ENCODE results near the gene NEDD4L. TPM values are rescaled to one million over a fixed set of nuclear protein-coding genes. Genes with fewer than 3 reads are reported as not detected.

NEDD4L gene
- total and polyA plus RNA-seq, 4 donors = 10.2 to 20.3 (median 13.2) TPM

DNA sequence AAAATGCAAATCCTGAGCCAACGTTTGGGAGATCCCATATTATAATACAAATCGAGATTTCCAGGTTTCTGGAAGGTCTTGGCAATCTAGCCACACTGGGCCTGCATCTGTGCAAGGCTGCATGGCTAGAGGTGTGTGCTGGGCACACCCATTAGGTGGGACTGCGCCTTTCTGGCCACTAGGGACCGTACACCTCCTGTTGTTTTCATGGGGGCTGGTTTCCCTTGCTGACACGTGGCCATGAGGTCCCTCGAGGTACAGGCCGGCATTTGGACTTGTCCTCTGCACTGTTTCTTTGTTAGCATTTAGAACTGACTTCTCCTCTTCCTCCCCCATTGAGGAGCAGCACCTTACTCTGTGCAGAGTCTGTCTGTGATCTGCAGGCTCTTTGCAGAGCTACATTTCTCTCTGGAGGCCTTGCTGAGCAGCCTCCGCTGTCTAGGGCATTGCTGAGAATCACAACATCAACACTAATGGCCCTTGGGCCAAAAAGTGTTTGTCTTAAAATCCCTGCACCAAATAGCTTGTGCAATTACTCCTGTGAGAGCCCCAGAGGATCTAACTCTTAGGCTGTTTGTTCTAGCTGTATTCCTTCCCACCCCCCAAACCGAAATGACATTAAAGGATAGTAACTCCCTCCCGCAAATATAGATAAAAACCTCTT is 131.2 kb downstream of the NEDD4L start (continued):
- TF ChIP-seq RAD21 (IDR thresholded peaks at IDR 0.05) (no peak), GABPA (IDR thresholded peaks at IDR 0.05 in 1 of 2, conservative IDR thresholded peaks at IDR 0.05 in 1 of 2) (no peak), EGR1 (IDR thresholded peaks at IDR 0.05; ENCODE audit: low read depth in 2 of 2) (no peak), TAF1 (conservative IDR thresholded peaks at IDR 0.05) (no peak), SP1 (IDR thresholded peaks at IDR 0.05) (no peak), NR2F2 (IDR thresholded peaks at IDR 0.05) (no peak), YY1 (IDR thresholded peaks at IDR 0.05) (no peak), FOXA1 (IDR thresholded peaks at IDR 0.05) (no peak)

DNA sequence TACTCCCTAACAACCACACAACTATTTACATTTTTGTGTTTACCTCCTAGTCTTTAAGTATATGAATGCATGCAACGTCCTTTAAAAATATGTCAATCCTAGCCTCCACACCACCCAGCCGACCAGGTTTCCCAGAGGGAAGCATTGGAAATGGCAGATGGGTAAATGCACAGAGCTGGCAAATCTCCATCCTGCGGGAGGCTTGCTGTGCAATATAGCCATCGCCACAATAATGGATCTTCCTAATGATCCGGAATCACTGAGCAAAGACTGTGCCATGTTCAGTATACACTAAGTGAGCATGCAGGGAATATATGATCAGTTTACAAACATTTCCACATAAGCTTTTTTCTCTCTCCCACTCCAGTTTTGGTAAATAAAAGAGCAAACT is 131.8 kb downstream of the NEDD4L start:
- Histone ChIP-seq H3K9me3 (ENCODE audit: control insufficient read depth in 4 of 4, low read length in 3 of 4) (no peaks in the 10 kb centered on the region), H3K27me3 (ENCODE audit: control insufficient read depth in 4 of 4, insufficient read depth in 4 of 4, low read length in 3 of 4) (no peaks in the 10 kb centered on the region), H3K36me3 (ENCODE audit: control insufficient read depth in 4 of 4, insufficient read depth in 3 of 4, low read depth in 1 of 4, low read length in 3 of 4) (no peaks in the 10 kb centered on the region), H3K4me3 (ENCODE audit: low read depth in 1 of 3, low read length in 3 of 3) (no peak overlapping the region), H3K9ac (ENCODE audit: low read depth in 1 of 2, low read length in 2 of 2) (no peak overlapping the region), H3K4me1 (ENCODE audit: control insufficient read depth in 4 of 4, insufficient read depth in 4 of 4, low read length in 3 of 4) (peaks cover 2 to 12% (median 6%) of the 10 kb centered on the region in 4 donors), H3K27ac (ENCODE audit: low read depth in 1 of 2, low read length in 2 of 2) (no peak overlapping the region)
- WGBS = 90% methylated on average over 5 of the region's 5 CpGs
- TF ChIP-seq HNF4G (IDR thresholded peaks at IDR 0.05) (no peak), FOXA2 (IDR thresholded peaks at IDR 0.05) (no peak), RAD21 (IDR thresholded peaks at IDR 0.05) (no peak), FOXA1 (IDR thresholded peaks at IDR 0.05) (no peak), GABPA (IDR thresholded peaks at IDR 0.05 in 1 of 2, conservative IDR thresholded peaks at IDR 0.05 in 1 of 2) (no peak), HNF4A (conservative IDR thresholded peaks at IDR 0.05) (no peak), YY1 (IDR thresholded peaks at IDR 0.05) (no peak), EGR1 (IDR thresholded peaks at IDR 0.05; ENCODE audit: low read depth in 2 of 2) (no peak), TAF1 (conservative IDR thresholded peaks at IDR 0.05) (no peak), SP1 (IDR thresholded peaks at IDR 0.05) (no peak), JUND (IDR thresholded peaks at IDR 0.05) (no peak), RXRA (IDR thresholded peaks at IDR 0.05) (no peak)
- TF ChIP-seq, protein P1, sequence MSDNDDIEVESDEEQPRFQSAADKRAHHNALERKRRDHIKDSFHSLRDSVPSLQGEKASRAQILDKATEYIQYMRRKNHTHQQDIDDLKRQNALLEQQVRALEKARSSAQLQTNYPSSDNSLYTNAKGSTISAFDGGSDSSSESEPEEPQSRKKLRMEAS (IDR thresholded peaks at IDR 0.05) = no peak
- TF ChIP-seq, protein P2, sequence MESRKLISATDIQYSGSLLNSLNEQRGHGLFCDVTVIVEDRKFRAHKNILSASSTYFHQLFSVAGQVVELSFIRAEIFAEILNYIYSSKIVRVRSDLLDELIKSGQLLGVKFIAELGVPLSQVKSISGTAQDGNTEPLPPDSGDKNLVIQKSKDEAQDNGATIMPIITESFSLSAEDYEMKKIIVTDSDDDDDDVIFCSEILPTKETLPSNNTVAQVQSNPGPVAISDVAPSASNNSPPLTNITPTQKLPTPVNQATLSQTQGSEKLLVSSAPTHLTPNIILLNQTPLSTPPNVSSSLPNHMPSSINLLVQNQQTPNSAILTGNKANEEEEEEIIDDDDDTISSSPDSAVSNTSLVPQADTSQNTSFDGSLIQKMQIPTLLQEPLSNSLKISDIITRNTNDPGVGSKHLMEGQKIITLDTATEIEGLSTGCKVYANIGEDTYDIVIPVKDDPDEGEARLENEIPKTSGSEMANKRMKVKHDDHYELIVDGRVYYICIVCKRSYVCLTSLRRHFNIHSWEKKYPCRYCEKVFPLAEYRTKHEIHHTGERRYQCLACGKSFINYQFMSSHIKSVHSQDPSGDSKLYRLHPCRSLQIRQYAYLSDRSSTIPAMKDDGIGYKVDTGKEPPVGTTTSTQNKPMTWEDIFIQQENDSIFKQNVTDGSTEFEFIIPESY (IDR thresholded peaks at IDR 0.05) = no peak
- TF ChIP-seq, protein P3, sequence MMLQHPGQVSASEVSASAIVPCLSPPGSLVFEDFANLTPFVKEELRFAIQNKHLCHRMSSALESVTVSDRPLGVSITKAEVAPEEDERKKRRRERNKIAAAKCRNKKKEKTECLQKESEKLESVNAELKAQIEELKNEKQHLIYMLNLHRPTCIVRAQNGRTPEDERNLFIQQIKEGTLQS (IDR thresholded peaks at IDR 0.05) = no peak
- TF ChIP-seq, protein P4, sequence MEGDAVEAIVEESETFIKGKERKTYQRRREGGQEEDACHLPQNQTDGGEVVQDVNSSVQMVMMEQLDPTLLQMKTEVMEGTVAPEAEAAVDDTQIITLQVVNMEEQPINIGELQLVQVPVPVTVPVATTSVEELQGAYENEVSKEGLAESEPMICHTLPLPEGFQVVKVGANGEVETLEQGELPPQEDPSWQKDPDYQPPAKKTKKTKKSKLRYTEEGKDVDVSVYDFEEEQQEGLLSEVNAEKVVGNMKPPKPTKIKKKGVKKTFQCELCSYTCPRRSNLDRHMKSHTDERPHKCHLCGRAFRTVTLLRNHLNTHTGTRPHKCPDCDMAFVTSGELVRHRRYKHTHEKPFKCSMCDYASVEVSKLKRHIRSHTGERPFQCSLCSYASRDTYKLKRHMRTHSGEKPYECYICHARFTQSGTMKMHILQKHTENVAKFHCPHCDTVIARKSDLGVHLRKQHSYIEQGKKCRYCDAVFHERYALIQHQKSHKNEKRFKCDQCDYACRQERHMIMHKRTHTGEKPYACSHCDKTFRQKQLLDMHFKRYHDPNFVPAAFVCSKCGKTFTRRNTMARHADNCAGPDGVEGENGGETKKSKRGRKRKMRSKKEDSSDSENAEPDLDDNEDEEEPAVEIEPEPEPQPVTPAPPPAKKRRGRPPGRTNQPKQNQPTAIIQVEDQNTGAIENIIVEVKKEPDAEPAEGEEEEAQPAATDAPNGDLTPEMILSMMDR (IDR thresholded peaks at IDR 0.05; ENCODE audit: low read depth, low read length, missing input control) = no peak
- TF ChIP-seq, protein P5, sequence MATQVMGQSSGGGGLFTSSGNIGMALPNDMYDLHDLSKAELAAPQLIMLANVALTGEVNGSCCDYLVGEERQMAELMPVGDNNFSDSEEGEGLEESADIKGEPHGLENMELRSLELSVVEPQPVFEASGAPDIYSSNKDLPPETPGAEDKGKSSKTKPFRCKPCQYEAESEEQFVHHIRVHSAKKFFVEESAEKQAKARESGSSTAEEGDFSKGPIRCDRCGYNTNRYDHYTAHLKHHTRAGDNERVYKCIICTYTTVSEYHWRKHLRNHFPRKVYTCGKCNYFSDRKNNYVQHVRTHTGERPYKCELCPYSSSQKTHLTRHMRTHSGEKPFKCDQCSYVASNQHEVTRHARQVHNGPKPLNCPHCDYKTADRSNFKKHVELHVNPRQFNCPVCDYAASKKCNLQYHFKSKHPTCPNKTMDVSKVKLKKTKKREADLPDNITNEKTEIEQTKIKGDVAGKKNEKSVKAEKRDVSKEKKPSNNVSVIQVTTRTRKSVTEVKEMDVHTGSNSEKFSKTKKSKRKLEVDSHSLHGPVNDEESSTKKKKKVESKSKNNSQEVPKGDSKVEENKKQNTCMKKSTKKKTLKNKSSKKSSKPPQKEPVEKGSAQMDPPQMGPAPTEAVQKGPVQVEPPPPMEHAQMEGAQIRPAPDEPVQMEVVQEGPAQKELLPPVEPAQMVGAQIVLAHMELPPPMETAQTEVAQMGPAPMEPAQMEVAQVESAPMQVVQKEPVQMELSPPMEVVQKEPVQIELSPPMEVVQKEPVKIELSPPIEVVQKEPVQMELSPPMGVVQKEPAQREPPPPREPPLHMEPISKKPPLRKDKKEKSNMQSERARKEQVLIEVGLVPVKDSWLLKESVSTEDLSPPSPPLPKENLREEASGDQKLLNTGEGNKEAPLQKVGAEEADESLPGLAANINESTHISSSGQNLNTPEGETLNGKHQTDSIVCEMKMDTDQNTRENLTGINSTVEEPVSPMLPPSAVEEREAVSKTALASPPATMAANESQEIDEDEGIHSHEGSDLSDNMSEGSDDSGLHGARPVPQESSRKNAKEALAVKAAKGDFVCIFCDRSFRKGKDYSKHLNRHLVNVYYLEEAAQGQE (IDR thresholded peaks at IDR 0.05) = no peak
- DNase-seq (ENCODE audit: low spot score) = no peak

Measured in liver (tissue), 9 donors.